H1 (cell line): ENCODE data around the gene P2RX1. TPM values are rescaled to one million over a fixed set of nuclear protein-coding genes. Genes with fewer than 3 reads are reported as not detected.

Experiments used
- GABPA ChIP-seq: IDR thresholded peaks from 2 replicates; pipeline ENCODE4 v1.6.1; 2011; ENCODE audit warnings: mild to moderate bottlenecking, low read length, moderate library complexity, borderline replicate concordance; ENCODE audit not compliant: insufficient read depth
- NRF1 ChIP-seq: IDR thresholded peaks from 2 replicates; pipeline ENCODE4 v1.6.1; 2011; ENCODE audit warnings: mild to moderate bottlenecking, low read depth, low read length, improper control_type of control experiment
- POLR2A ChIP-seq, 2 experiments: IDR thresholded peaks; 1 replicate in 1 of 2; 2 replicates in 1 of 2; pipeline ENCODE4 v1.6.1; 2011; ENCODE audit warnings: low read depth in 2 of 2, low read length in 2 of 2, mild to moderate bottlenecking in 2 of 2; ENCODE audit errors: control extremely low read depth in 1 of 2
- TAF7 ChIP-seq: optimal IDR thresholded peaks from 2 replicates; pipeline ENCODE3; 2011; ENCODE audit warnings: low read depth, mild to moderate bottlenecking, inconsistent platforms, low read length, moderate library complexity, borderline replicate concordance
- ZNF274 ChIP-seq: IDR thresholded peaks from 2 replicates; pipeline ENCODE4 v1.7.0; 2012; ENCODE audit warnings: low read length, borderline replicate concordance; ENCODE audit errors: extremely low read depth
- polyA plus RNA-seq, 7 experiments: library from polyadenylated mRNA; depleted of rRNA in 3 of 7; stranded (reverse) in 5 of 7; unstranded in 2 of 7; fragments of >200 nt in 5 of 7; fragments of 200-250 nt in 2 of 7; gene quantifications; 1 replicate in 5 of 7; 2 replicates in 1 of 7; 4 replicates in 1 of 7; pipeline versions ENCODE4 v1.2.1 to v1.2.3, GENCODE V29; 2011 to 2013; ENCODE audit warnings: missing spikeins in 2 of 7, mixed read lengths in 2 of 7
- total RNA-seq: library from RNA; stranded (reverse); fragmentation: NEBNext Ultra II Directional; extraction: Animal tissue kit (Norgen Biotek cat#: 25700); gene quantifications from 2 replicates; pipeline ENCODE4 v1.2.1, GENCODE V29; 2021
- TF ChIP-seq, protein P1 (sequence below): IDR thresholded peaks from 2 replicates; pipeline ENCODE4 v1.6.1; 2011; ENCODE audit warnings: low read length, improper control_type of control experiment

The P2RX1 gene
- total and polyA plus RNA-seq, 2 of the 8 experiments (the other 6 are each of a cell fraction or from before 2014, with no cell fraction given), result 0.45 to 1.1 TPM

DNA sequence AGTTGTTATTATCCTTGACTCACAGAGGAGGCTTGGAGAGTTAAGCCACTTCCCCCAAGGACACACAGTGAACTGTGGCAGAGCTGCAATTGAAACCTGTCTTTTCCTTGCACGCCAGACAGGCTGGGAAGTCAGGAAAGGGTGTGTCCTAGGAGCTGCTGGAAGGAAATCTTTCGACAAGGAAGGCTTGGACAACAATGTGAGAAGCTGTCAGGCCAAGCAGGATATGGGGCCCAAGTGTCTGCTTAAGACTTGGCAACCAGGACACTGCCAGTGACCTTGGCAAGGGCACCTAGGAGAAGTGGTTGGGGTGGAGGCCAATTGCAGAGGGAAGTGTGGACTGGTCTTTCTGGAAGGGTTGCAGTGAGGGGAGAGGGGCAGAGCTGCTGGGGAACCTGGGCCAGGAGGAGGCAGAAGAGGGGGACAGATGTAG is 21.3 kb downstream of the P2RX1 start (continued):
- TF ChIP-seq TAF7, result no peak
- TF ChIP-seq NRF1, result no peak
- TF ChIP-seq GABPA, result no peak
- no peak for TF ChIP-seq ZNF274
- TF ChIP-seq POLR2A (IDR thresholded peaks at IDR 0.05; ENCODE audit: control extremely low read depth in 1 of 2, low read depth in 2 of 2, low read length in 2 of 2), result no peak
- TF ChIP-seq, protein P1, sequence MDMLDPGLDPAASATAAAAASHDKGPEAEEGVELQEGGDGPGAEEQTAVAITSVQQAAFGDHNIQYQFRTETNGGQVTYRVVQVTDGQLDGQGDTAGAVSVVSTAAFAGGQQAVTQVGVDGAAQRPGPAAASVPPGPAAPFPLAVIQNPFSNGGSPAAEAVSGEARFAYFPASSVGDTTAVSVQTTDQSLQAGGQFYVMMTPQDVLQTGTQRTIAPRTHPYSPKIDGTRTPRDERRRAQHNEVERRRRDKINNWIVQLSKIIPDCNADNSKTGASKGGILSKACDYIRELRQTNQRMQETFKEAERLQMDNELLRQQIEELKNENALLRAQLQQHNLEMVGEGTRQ, result no peak
- TF ChIP-seq, all 59 proteins: peak for 0
